Choroid plexus epithelial cell (primary cell): ENCODE data around the gene PITX2.
A peak's percentile ranks its signal among the peaks of the same experiment; 100 is the strongest.

Source experiments
- DNase-seq: peaks from one replicate; pipeline ENCODE4 v3.0.0-alpha.2; 2010; ENCODE audit warnings: low read depth
- H3K4me3 ChIP-seq: 2 replicates; pipeline ENCODE4 v1.5.1; 2011; ENCODE audit warnings: low read depth, mild to moderate bottlenecking, control low read depth, low read length, moderate library complexity
- TF ChIP-seq, protein P1 (sequence below): conservative IDR thresholded peaks from 2 replicates; pipeline ENCODE4 v1.5.1; 2011; ENCODE audit warnings: low read depth, mild to moderate bottlenecking, control low read depth, inconsistent platforms, low read length, moderate library complexity

PITX2 gene

DNA sequence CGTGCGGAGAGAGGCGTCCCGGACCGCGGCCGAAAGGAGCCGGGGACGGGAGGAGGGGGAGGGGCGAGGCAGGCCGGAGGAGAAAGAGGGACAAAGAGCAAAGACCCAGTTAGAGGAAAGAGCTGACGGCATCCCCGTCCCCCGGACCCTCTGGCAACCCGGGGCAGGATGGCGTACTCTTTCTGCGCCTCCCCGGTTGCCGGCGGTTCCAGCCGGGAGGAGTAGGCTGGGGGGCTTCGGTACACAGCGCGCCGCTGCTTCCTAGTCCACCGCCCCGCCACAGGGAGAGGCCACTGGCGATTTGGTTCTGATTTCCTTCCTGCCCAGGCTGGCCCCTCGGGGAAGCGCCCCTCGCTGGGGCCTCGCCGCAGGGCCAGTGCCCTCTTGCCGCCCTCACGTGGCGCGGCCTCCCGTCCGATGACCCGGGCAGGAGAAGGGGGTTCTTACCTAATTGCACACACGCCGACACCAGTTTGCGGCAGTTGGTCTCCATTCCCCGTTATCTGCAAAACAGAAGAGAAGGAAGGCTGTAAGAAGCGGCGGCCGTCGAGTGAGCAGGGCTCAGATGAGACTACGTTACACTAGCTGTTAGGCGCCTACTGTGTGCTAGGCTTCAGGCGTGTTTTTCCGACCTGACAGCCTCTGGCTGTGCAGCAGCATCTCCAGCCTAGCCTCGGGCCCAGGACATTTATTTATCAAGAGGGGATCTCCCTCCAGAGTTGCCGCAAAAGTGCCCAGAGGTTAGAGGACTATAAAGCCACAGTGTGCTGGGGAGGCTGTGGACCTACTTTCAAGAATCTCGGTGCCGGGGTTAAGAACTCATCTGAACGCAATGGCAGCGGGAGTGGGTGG, 9.9 kb upstream of the PITX2 start:
- TF ChIP-seq, protein P1, sequence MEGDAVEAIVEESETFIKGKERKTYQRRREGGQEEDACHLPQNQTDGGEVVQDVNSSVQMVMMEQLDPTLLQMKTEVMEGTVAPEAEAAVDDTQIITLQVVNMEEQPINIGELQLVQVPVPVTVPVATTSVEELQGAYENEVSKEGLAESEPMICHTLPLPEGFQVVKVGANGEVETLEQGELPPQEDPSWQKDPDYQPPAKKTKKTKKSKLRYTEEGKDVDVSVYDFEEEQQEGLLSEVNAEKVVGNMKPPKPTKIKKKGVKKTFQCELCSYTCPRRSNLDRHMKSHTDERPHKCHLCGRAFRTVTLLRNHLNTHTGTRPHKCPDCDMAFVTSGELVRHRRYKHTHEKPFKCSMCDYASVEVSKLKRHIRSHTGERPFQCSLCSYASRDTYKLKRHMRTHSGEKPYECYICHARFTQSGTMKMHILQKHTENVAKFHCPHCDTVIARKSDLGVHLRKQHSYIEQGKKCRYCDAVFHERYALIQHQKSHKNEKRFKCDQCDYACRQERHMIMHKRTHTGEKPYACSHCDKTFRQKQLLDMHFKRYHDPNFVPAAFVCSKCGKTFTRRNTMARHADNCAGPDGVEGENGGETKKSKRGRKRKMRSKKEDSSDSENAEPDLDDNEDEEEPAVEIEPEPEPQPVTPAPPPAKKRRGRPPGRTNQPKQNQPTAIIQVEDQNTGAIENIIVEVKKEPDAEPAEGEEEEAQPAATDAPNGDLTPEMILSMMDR: no peak
- DNase-seq: no peak
- H3K4me3 ChIP-seq: no peak overlapping the region

DNA sequence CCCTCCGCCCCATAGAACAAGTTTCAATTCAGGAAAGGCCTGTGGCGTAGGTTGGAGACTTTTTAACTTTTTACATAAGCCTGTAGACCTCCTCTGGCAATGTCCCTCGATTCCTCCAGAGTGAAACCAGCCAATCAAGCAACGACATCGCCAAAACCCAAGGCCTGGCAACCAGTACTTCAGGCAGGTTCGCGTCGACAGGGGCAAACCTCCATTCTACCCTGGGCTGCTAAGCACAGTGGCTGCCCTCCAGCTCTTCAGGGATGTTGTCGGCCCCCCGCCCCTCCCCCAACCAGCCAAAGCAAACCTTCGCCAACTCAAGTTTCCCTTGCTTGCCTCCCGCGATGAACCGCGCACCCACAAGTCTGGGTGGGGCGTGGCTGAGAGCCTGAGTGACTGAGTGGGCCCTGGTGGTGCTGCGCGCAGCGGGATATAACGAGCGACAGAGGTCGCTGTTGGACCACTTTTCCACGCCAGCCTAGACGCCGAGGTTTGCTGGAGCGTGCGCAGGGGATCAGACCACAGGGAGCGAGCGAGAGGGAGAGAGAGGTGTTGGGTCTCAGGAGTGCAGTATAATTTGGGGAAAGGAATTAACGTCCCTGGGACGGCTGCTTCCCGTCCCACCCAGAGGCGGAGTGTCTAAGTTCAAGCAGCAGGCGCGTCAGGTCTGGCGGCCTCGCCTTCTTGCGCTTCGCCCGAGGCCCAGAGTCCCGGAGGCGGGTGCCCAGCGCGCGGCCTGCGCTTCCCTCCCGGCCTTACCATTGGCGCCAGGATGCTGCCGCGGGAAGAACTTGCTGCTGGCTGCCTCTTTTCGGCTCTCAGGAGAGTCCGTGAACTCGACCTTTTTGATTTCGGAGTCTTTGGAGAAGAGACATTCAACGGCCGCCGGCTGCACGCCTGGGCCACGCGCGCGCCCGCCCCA, 9.0 kb upstream of the PITX2 start:
- peak; percentile 72 for DNase-seq
- TF ChIP-seq, protein P1: peak; percentile 75
- H3K4me3 ChIP-seq: peak overlapping the region; percentile 11

- TF ChIP-seq, protein P1: no peak
- DNase-seq: no peak
- no peak overlapping the region for H3K4me3 ChIP-seq
Measured at GRCh38 chr4:110630688-110631402, 8.0 kb upstream of the PITX2 start.

DNA sequence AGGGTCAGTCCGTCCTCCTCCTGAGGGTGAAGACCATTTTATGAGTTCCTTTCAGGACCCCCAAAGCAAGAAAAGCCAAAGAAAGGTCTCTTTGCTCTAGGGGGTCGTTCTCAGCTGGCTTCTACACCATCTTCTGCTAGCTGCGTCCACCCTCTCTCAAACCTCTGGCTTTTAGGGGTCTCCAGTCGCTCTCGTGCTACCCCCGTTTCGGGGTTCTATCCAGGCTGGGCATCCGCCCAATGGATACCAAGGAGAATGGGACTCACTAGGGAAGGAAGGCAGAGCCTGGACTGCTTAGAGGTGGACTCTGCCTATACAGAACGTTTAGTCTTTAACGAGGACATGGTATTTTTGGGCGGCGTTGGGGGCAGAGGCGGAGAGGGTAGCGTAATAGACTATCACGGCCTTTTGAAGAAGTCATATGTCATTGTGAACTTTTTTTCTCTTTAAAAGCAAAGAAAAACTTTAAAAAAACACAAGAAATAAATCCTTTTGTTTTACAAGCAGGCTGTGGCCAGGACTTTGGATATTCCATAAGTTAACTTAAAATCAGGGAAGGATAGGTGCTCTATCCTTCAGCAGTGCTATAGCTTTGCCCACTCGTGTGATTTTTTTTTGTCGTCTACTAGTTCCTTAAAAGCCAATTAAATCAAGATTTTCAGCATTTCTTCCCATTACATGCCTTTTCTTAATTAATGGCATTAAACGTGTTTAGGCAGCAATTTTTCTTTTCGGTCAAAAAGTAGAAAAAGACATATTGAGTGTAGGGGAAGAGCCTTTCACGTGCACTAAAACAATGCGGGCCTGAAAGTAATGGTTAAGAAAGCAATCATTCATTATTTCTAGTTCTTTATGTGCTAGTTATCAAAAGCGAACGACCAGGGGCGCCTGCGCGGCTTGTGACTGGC, 7.2 kb upstream of the PITX2 start:
- H3K4me3 ChIP-seq: no peak overlapping the region
- DNase-seq: no peak
- TF ChIP-seq, protein P1: no peak

GRCh38 chr4:110629214-110629754, 6.4 kb upstream of the PITX2 start:
- no peak overlapping the region for H3K4me3 ChIP-seq
- TF ChIP-seq, protein P1: no peak

GRCh38 chr4:110628663-110629213, 5.9 kb upstream of the PITX2 start:
- no peak for DNase-seq
- no peak overlapping the region for H3K4me3 ChIP-seq
- TF ChIP-seq, protein P1: no peak

More at GRCh38 chr4:110629214-110629754, 6.4 kb upstream of the PITX2 start:
- no peak for DNase-seq
